HG03139 (cell line): ENCODE measurements around the gene UVSSA.
"Not testable (repeated sequence)": the region's sequence is repeated elsewhere in the genome, so short reads cannot be mapped to it uniquely, and the experiment has no call there.

Experiments used
- ATAC-seq: cut with Tn5 transposase; IDR thresholded peaks from one replicate; pipeline ENCODE4 v1.9.1; 2021; ENCODE audit not compliant: unreplicated experiment

The UVSSA gene

DNA sequence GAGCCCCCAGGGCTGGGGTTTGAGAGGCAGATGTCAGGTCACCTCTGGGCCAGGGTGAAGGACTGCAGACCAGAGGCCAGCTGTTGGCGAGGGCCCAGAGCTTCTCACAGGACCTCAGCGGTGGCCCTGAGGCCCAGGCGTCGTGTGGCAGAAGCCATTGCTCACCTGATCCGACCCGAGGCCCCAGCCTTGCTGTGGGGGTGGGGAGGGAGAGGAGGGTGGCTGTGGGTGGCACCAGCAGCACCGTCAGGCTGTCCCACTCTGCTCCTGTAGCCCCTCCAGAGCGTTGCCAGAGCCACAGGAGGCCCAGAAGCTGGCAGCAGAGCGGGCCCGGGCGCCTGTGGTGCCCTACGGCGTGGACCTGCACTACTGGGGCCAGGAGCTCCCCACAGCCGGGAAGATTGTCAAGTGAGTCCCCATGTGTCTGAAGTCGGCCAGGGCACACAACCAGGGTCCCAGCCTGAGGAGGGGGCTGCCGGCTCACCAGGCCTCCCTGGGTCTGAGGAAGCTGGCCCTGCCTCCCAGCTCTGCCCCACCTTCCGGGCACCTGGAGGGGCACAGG is 28.8 kb downstream of the UVSSA start:
- ATAC-seq: no peak

DNA sequence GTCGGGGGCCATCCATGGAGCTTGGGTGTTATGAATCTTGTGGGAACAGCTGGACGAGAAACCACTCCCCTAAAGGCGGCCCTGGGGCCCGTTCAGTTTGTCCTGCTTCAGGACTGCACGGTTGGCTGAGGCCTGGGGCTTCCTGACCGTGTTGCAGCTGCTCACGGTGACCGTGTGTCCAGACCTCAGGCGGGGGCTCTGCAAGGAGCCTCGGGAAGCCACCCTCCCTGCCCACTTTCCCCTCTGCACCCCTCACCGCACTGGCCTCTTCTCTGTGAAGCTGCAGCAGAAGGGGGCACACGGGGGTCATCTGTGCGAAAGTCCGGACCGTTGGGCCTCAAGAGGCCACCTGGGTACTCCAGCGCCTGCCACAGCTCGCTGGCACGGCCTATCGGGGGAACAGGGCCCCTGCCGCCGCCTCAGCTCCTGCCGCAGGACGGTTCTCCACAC is 29.4 kb downstream of the UVSSA start:
- ATAC-seq: no peak

DNA sequence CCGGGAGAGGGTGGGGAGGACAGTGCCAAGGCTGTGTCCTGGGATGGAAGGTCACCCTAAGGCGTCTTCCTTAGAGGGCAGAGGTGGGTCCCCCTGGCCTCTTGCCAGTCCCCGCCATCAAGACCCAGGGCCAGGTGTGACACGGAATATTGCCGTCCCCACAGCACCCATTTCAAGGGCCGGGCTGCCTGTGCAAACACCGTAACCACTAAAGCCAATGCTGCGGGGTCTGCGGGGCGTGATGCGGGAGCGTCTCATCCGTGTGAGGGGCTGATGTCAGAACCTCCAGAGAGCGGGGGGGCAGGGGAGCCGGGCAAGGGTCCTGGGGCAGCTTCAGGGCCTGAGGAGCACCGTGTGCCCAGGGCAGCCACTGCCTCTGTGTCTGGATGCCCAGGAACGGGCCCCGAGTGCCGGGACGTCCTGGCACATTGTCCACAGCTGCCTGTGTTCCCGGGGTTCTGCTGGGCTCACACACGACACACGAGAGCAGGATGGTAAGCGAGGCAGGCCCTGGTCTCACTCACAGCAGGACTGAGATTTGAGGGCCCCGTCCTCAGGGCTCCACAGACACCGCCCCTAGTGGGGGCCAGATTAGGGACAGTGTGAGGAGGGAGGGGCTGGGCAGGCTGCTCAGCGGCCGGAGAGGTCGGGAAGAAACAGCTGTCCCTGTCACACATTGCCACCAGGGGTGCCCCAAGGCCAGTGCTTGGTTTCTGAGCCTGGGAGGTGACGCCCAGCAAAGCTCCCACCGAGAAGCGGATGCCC is 30.0 kb downstream of the UVSSA start:
- no peak for ATAC-seq

DNA sequence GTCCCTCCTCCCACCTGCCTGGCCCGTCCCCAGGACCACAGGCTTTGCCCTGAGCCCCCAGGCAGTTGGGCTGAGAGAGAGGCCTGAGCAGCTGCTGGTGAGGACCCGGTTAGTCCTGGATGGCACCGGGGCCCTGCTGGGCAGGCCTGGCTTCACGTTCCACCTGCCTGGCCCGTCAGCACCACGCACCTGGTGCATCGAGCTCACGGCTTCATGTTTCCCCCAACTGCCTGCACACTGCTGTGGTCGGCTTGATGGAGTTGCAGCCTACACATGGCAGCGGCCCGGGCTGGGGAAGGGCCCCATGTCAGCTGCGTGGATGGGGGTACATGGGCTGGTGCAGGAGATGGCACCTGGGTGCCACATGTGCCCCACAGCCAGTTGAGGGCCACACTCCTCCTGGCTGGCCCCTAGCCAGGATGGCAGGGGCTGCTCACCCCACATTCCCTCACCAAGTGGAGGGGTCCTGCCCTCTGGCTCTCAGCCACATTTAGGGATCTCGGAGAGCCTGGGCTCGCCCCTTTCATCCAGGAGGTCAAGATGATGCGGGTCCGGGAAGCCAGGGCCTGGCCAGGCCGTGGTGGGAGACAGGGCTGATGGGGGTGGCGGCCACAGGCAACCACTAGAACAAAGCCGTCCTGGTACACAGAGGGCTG is 30.7 kb downstream of the UVSSA start:
- no peak for ATAC-seq

DNA sequence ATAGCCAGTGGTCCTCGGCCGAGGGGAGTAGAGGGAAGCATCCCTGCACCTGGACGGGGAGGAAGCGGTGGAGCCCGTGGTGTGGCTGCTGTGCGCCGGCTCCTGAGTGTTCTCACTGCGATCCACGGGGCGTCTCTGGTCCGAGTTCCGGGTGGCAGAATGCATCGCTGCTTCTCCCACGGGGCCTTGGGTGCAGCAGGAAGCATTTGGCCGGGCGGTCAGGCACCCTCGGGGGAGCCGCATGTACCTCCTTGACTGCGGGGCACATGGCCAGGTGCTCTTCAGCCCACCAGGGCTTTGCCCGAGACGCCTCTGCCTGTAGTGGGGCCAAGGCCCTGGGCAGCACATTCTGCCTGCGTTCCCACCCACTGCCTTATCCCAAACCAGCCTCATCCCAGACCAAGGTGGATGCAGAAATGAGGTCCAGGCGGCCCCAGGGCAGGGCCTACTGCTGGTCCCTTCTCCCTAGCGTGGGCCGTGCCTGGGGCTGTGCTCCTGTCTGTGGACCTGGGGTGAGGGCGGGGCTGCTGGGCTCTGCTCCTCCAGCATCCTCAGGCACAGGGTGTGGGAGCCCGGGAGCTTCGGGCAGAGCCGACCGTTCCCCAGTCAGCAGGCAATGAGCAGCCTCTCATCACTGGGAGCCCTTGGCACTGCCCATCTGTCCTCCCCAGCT is 31.7 kb downstream of the UVSSA start:
- ATAC-seq: no peak

DNA sequence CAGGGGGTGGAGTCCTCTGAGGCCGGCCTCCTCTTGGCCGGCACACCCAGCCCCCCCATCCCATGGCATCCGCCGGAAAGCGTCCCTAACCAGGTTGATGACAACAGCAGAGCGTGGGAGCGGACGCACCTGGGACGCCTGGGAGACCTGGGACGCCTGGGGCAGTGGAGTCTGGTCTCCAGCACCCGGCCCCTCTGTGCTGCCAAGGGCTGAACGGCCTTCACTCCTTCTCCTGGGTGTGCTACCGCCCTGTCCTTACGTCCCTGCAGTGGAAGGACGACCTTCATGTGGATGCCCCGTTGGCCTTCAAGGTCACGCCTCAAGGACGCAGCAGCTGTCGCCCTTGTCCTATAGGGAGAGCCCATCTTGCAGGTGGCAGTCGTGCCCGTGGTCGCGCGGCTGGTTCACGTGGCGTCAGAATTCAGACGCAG is 32.4 kb downstream of the UVSSA start:
- ATAC-seq: no peak

DNA sequence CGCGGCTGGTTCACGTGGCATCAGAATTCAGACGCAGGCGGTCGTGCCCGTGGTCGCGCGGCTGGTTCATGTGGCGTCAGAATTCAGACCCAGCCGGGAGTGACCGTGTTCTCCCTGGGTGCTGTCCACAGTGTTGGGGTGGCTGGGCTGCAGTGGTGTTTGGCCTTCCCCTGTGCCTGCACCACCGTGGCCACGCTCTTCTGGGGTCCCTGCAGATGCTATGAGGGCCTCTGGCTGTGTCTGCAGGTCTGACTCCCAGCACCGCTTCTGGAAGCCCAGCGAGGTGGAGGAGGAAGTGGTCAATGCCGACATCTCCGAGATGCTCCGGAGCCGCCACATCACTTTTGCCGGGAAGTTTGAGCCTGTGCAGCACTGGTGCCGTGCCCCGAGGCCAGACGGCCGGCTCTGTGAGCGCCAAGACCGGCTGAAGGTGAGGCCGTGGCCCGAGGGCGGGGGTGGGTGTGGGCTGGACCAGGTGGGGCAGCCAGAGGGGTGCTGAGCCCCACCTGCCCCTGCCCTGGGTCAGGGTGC is 32.9 kb downstream of the UVSSA start:
- ATAC-seq: no peak

DNA sequence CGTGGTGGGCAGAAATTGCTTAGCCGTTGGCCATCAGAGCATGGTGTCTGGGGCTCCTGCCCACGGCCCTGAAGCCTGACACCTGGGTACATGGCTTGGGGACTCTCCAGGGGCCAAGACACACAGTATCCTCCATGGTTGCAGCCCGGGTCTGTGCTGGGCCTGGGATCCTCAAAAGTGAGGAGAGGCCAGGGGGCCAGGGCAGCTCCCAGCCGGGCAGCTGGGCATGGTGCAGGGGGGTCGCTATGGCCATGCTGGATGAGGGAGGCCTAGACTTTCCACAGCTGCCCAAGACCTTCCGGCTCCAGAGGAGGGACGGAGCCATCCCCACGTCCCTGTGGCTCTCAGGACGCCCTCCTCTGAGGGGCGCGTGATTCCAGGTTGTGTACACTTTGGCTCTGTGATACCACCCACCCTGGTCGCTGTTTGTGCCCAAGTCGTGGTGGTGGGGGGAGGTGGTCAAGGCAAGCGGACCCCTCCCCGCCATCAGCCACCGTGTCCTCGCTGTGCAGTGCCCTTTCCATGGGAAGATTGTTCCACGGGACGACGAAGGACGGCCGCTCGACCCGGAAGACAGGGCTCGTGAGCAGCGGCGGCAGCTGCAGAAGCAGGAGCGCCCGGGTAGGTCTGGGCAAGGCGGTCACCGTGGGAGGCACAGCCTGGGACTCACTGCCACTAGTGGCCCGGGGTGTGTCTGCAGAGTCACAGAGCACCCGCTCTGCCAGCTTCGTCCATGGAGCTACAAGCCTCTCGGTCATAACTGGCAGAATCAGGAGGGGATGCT is 33.6 kb downstream of the UVSSA start:
- ATAC-seq: no peak

DNA sequence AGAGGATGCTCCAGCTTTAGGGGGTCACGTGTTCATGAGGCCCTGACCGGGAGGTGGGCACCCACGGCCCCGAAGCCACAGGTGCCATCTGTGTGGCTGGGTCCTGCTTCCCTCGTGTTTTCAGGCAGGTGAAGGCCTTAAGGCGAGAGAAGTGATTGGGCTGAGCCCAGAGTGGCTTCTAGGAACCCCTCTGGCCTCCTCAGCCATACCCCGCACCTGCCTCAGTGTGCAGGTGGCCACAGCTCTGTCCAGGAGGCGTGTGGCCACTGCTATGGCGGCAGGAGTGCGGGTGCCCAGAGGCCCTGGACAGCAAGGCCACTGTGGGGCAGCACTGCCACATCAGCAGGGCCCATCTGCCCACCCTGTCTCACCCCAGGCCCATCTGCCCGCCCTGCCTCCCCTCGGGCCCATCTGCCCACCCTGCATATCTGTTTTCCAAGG is 34.2 kb downstream of the UVSSA start:
- no peak for ATAC-seq

DNA sequence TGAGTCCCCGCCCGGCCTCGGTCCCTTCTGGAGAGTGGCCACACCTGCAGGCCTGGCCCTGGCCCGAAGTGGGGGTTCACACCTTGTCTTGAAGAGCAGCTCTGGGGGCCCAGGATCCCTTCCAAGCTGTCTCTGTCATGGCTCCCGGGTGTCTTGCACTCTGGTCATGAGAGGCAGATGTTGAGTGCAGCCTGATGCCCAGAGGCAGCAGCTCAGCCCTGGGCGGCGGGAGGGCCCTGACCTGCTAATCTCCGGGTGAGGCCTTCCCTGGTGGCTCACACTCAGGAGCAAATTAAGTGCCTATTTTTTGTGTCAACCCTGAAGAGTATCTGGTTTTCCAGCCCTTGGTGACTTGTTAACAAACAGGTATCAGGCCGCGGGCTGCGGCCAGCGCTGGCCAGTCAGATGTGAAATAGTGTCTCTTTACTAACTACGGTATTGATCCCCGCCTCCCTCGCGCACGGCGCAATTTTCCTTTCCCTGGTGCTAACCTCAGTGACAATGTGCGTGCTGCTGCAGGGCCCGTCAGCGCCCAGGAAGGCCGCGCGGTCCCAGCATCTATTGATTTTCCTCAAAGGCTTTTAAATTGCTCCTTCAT is 35.0 kb downstream of the UVSSA start:
- ATAC-seq: no peak

DNA sequence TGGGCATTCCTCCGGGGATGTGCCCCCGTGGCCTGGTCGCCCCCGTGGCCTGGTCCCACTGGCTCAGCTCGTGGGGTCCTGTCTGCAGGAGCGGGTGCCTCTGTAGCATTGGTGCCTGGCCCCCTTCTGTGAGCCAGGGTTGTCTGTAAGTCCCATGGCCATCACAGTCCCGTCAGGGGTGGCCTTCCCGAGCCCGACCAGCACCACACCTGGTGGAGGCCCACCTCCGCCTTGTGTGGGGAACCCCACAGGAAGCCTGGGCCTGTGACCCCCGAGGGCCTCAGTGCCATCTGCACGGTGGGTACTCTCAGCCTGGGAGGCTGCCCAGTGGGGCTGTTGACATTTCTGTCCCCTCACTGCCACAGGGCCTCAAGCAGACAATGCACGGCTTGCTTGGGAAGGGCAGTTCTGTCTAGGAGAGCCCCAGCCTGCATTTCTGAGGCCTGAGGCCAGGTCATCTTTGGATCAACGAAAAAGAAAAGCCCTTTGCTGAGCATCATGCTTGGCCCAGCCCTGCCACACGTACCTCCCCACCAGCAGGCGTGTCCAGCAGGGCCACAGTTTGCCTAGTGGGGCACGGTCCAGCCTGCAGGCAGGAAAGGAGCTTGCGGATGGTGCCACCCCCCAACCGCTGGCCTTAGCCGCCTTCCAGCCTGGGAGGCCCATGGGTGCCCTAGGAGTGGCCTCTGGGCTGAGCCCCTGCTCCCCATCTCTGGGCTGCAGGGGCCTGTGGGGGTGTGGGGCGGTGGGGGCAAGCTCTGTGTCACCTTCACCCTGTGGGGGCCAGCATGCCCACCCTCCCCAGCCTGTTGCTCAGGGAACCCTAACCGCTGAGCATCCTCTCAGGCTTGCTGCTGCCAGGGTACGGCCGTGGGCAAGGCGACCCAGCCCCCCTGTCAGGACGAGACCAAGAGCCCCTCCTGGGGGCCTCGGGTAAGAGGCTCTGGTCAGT is 36.0 kb downstream of the UVSSA start:
- ATAC-seq: no peak

DNA sequence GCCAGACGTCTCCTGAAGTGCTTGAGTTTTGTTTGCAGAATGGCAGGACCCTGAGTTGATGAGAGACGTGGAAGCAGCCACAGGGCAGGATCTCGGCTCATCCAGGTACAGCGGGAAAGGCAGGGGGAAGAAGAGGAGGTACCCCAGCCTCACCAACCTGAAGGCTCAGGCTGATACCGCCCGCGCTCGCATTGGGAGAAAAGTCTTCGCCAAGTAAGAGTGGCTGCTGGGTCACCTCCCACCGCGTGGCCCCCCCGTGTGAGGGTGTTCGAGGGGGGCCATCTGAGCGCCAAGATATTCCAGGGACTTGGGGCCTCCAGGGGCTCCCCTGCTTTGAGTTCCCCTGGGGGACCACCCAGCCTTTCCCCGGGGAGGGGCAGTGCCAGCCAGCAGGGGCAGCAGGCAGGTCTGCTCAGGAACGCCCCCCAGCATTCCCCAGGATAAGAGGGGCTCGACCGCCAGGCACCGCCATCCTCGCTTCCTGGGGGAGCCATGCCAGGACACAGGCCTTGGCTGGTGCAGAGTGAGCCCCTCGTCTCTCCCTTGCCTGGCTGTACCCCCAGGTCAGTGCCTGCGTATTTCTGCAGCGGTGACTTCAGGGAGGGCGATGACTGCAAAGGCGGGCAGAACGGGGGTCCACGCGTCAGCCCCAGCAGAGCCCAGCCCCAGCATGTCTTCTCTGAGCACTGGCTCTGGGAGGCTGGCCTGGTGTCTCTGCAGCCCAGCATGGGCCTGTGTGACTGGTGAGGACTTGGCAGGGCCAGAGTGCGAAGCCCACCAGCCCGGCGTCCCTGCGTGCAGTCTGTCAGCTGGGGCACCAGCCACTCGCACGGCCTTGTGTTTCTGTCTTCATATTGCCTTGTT is 37.0 kb downstream of the UVSSA start:
- ATAC-seq: no peak

DNA sequence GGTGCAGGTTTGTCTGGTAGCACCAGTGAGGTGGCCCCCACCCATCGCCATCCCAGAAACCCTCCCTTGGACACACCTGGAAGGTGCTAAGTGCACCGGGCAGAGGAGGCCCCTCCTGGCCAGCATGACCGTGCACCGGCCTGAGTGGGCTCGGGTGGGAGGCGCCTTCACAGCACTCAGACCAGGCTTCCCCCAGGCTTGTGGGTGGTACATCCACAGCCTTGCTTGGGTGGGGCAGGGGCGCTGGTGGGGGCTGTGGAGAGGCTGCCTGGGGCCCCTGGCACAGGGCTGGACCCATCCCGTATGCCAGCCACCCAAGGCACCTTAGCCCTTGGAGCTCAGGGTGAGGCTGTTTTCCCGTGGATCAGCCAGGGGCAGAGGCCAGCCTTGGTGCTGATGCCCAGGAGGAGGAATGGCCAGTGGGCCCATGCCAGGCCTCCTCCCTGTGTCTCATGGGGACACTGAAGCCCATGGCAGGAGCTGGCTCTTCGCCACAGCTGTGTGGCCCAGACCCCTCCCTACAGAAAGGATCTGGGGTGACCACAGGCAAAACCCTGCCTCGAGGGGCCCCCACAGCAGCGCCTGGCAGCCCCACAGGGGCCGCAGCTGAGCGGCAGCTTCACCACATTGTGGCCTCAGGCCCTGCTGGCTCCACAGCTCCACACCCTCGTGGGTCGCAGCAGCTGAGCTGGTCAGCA is 37.8 kb downstream of the UVSSA start:
- no peak for ATAC-seq

DNA sequence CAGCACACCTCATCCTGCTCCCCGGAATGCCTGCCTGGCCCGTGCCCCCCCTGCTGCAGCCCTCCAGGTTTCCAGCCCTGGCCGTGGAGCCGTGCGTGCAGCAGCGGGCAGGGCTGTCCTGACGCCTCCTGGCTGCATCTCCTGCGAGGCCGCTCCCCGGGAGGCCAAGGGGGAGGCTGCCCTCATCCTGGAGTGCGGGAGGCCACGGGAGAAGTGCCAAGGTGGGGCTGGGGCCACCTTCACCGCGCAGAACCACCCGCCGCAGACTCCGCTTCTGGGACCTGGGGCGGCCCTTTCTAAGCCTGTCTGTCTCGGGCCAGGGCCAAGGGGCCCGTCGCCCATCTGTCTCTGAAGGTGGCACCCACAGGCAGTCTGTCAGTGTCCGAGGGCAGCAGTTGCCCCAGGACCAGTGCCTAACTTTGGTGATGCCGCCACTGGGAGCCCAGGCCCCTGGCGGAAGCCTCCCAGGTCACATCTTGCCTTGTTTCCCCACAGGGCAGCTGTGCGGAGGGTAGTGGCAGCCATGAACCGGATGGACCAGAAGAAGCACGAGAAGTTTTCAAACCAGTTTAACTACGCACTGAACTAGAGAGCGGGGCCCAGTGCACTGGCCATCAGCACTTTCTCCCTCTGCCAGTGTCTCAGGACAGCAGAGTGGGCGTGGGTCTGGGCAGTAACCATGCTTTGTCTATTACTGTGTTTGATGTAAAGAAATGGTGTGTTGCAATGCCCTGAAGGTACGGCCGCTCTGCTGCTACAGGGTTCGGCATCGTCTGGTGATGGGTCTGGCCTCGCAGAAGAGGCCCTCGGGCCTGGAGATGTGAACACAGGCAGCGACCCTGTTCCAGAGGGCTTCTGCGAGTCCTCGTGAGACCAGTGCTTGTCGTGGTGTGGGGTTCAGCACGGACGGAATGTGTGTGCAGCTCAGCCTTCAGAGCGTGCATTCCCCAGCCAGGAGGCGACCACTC is 38.6 kb downstream of the UVSSA start:
- ATAC-seq: no peak

DNA sequence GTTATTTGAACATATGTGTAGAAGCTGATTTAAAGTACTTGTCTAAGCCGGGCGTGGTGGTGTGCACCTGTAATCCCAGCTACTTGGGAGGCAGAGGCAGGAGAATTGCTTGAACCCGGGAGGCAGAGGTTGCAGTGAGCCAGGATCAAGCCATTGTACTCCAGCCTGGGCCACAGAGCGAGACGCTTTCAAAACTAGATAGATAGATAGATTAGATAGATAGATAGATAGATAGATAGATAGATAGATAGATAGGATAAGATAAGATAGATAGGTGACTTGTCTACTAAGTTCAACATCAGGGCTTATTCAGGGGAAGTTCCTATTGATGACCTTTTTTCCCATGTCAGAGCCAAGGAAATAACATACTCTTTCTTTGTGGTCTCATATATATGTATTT is 46.4 kb downstream of the UVSSA start:
- not testable (repeated sequence) for ATAC-seq

DNA sequence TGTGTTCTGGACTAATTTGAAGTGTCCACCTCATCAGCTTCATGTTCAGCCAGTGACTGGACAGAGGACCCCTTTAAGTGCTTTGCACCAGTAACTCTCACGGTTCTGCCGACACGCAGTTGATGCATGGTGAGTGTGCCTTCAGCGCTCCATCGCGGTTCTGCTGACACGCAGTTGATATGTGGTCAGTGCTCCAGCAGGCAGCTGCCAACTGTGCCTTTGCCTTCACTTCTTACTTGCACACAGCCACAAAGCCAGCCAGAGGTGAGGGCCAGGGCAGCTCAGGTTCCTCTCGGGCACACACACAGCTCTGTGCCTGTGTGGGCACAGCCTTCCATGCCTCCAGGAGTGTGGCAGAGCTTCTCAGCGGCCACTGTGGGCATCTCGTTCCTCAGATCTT is 46.9 kb downstream of the UVSSA start:
- ATAC-seq: no peak
